ENCODE data around the gene DNAAF3.

Gene DNAAF3

GRCh38 chr19:55198651-55199050 is 32.2 kb upstream of the DNAAF3 start:
- H3K4me3 ChIP-seq = no peak overlapping the region
- peaks cover 7% of the 10 kb centered on the region; the same call in 1 of the 2 replicates for H3K4me1 ChIP-seq
- no peaks in the 10 kb centered on the region for H3K9me3 ChIP-seq
- H3K9ac ChIP-seq = no peak overlapping the region
- no peak for TF ChIP-seq Cebpa-rat (IDR thresholded peaks at IDR 0.05)
- H3K27ac ChIP-seq = no peak overlapping the region
- no peaks in the 10 kb centered on the region for H3K27me3 ChIP-seq
- no peak overlapping the region for H3K4me2 ChIP-seq
- no peaks in the 10 kb centered on the region for H3K36me3 ChIP-seq
- no peaks in the 10 kb centered on the region for H4K20me1 ChIP-seq

GRCh38 chr19:55197528-55197927 is 31.1 kb upstream of the DNAAF3 start:
- Histone ChIP-seq H3K4me2 (no peak overlapping the region), H3K9me3 (no peaks in the 10 kb centered on the region), H3K27me3 (no peaks in the 10 kb centered on the region), H4K20me1 (no peaks in the 10 kb centered on the region), H3K4me1 (no peaks in the 10 kb centered on the region), H3K4me3 (no peak overlapping the region), H3K27ac (no peak overlapping the region), H3K9ac (no peak overlapping the region), H3K36me3 (no peaks in the 10 kb centered on the region)
- no peak for TF ChIP-seq Cebpa-rat (IDR thresholded peaks at IDR 0.05)

- no peak overlapping the region for H3K27ac ChIP-seq
- no peaks in the 10 kb centered on the region for H3K27me3 ChIP-seq
- H3K9me3 ChIP-seq = no peaks in the 10 kb centered on the region
- no peaks in the 10 kb centered on the region for H4K20me1 ChIP-seq
- no peak for TF ChIP-seq Cebpa-rat (IDR thresholded peaks at IDR 0.05)
- no peaks in the 10 kb centered on the region for H3K36me3 ChIP-seq
- no peak overlapping the region for H3K9ac ChIP-seq
- no peaks in the 10 kb centered on the region for H3K4me1 ChIP-seq
- H3K4me2 ChIP-seq = no peak overlapping the region
- no peak overlapping the region for H3K4me3 ChIP-seq
Measured at GRCh38 chr19:55196803-55197202, 30.4 kb upstream of the DNAAF3 start.

- TF ChIP-seq Cebpa-rat (IDR thresholded peaks at IDR 0.05) = no peak
- no peaks in the 10 kb centered on the region for H3K36me3 ChIP-seq
- H3K27me3 ChIP-seq = no peaks in the 10 kb centered on the region
Measured at GRCh38 chr19:55193481-55193880, 27.1 kb upstream of the DNAAF3 start.

GRCh38 chr19:55189403-55189835 is 23.0 kb upstream of the DNAAF3 start:
- peaks cover 17% of the 10 kb centered on the region for H3K4me1 ChIP-seq
- no peak overlapping the region for H3K9ac ChIP-seq
- no peaks in the 10 kb centered on the region for H3K27me3 ChIP-seq
- no peak overlapping the region for H3K4me3 ChIP-seq
- H3K36me3 ChIP-seq = no peaks in the 10 kb centered on the region
- no peak overlapping the region for H3K4me2 ChIP-seq
- no peaks in the 10 kb centered on the region for H3K9me3 ChIP-seq
- TF ChIP-seq Cebpa-rat (IDR thresholded peaks at IDR 0.05) = no peak
- H4K20me1 ChIP-seq = no peaks in the 10 kb centered on the region
- no peak overlapping the region for H3K27ac ChIP-seq

More at GRCh38 chr19:55193481-55193880, 27.1 kb upstream of the DNAAF3 start:
- Histone ChIP-seq H4K20me1 (no peaks in the 10 kb centered on the region), H3K4me2 (no peak overlapping the region), H3K27ac (no peak overlapping the region), H3K9ac (no peak overlapping the region), H3K4me3 (no peak overlapping the region), H3K4me1 (peaks cover 6% of the 10 kb centered on the region), H3K9me3 (no peaks in the 10 kb centered on the region)

- Histone ChIP-seq H3K36me3 (no peaks in the 10 kb centered on the region), H4K20me1 (no peaks in the 10 kb centered on the region), H3K4me1 (peaks cover 17% of the 10 kb centered on the region), H3K4me3 (no peak overlapping the region), H3K9ac (peak overlapping the region; percentile 54; the same call in 1 of the 2 replicates), H3K4me2 (peak overlapping the region; percentile 74), H3K27me3 (no peaks in the 10 kb centered on the region), H3K27ac (peak overlapping the region; percentile 43; the same call in 1 of the 2 replicates), H3K9me3 (no peaks in the 10 kb centered on the region)
- TF ChIP-seq Cebpa-rat (IDR thresholded peaks at IDR 0.05) = no peak
Measured at GRCh38 chr19:55188625-55189024, 22.2 kb upstream of the DNAAF3 start.

- Histone ChIP-seq H3K4me1 (peaks cover 17% of the 10 kb centered on the region), H3K9me3 (no peaks in the 10 kb centered on the region), H3K27ac (no peak overlapping the region), H3K9ac (no peak overlapping the region), H4K20me1 (peaks cover 6% of the 10 kb centered on the region; the same call in 1 of the 2 replicates), H3K4me3 (no peak overlapping the region), H3K27me3 (peaks cover 17% of the 10 kb centered on the region; the same call in 1 of the 2 replicates), H3K4me2 (no peak overlapping the region), H3K36me3 (no peaks in the 10 kb centered on the region)
- no peak for TF ChIP-seq Cebpa-rat (IDR thresholded peaks at IDR 0.05)
Measured at GRCh38 chr19:55186080-55186479, 19.7 kb upstream of the DNAAF3 start.

- no peak for TF ChIP-seq Cebpa-rat (IDR thresholded peaks at IDR 0.05)
- Histone ChIP-seq H3K27ac (no peak overlapping the region), H3K4me1 (peaks cover 24% of the 10 kb centered on the region), H3K9me3 (no peaks in the 10 kb centered on the region), H3K4me3 (no peak overlapping the region), H3K4me2 (no peak overlapping the region), H4K20me1 (peaks cover 24% of the 10 kb centered on the region), H3K36me3 (no peaks in the 10 kb centered on the region), H3K9ac (no peak overlapping the region), H3K27me3 (peaks cover 27% of the 10 kb centered on the region)
Measured at GRCh38 chr19:55181740-55182139, 15.3 kb upstream of the DNAAF3 start.

- Histone ChIP-seq H3K9ac (no peak within 1 kb of the TSS), H3K4me1 (peaks cover 31% of the 10 kb centered on the region), H3K36me3 (no peaks in the 10 kb centered on the region), H3K4me2 (peak within 1 kb of the TSS; percentile 98), H3K4me3 (peak within 1 kb of the TSS; percentile 64), H3K27ac (0 out of 2 replicates have a peak within 1 kb of the TSS, but pooled peaks have one; percentile 69), H3K27me3 (peaks cover 27% of the 10 kb centered on the region), H4K20me1 (peaks cover 24% of the 10 kb centered on the region), H3K9me3 (peaks cover 5% of the 10 kb centered on the region; the same call in 1 of the 2 replicates)
- TF ChIP-seq Cebpa-rat (IDR thresholded peaks at IDR 0.05) = no peak
Measured at GRCh38 chr19:55179606-55180484, 13.4 kb upstream of the DNAAF3 start, which contains the start of gene SYT5. SYT5 (minus strand) TSS chr19:55180289; CDS start chr19:55179041, 1,248 bp downstream.
